HG03469 (cell line): ENCODE measurements around the gene TUBB3.
"Not testable (repeated sequence)": the region's sequence is repeated elsewhere in the genome, so short reads cannot be mapped to it uniquely, and the experiment has no call there.

Source experiments
- ATAC-seq: cut with Tn5 transposase; IDR thresholded peaks from one replicate; pipeline ENCODE4 v1.9.1; 2021; ENCODE audit warnings: mild to moderate bottlenecking, moderate library complexity, moderate number of reproducible peaks; ENCODE audit not compliant: unreplicated experiment

The TUBB3 gene

DNA sequence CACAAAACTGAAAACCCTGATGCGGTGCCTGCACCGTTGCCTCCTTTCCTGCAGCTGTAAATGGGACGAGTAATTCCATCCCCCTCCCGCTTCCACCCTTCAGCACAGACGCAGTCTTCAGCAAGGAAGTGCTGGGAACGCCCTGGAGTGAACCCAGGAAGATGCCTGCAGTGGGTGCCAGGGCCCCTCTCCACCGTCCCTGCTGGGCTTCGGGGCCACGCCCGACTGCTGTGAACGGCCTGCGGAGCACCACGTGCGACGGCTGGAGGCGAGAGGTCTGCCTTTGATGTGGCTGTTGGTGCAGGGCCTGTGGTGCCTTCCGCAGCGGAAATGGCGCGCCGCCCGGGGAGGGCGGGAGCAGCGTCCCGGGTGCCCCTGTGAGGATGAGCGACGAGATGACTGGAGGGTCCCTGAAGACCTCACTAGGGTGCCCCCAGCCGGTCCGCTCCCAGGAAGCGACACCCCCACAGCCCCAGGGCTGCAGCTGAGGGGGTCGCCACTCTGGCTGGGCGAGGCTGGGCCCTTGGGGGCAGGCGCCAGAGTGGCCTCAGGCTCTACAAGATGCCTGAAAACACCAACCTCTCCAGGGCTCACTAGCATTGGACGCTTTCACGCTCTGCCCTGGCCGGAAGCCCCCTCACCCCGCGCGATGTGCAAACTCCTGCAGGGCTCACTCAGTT, 5.2 kb upstream of the TUBB3 start:
- ATAC-seq = peak; percentile 62

DNA sequence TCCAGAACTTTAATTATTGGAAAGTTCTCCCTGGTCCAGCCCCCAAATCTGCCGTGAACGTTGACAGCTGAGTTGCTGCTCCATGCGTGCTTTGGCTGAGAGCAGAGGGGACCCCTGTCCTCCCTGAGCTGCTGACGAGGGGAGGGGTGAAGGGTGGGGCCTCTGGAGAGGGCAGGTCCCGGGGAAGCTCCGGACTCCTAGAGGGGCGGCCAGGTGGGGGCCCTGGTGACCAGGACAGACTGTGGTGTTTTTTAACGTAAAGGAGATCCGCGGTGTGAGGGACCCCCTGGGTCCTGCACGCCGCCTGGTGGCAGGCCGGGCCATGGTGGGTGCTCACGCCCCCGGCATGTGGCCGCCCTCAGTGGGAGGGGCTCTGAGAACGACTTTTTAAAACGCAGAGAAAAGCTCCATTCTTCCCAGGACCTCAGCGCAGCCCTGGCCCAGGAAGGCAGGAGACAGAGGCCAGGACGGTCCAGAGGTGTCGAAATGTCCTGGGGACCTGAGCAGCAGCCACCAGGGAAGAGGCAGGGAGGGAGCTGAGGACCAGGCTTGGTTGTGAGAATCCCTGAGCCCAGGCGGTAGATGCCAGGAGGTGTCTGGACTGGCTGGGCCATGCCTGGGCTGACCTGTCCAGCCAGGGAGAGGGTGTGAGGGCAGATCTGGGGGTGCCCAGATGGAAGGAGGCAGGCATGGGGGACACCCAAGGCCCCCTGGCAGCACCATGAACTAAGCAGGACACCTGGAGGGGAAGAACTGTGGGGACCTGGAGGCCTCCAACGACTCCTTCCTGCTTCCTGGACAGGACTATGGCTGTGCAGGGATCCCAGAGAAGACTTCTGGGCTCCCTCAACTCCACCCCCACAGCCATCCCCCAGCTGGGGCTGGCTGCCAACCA, 4.4 kb upstream of the TUBB3 start, which contains the start of gene MC1R:
Gene MC1R (plus strand): TSS at position 410 of the 895 bp plus-strand sequence. CDS start 397 bp downstream, at position 807.
- ATAC-seq = no peak

DNA sequence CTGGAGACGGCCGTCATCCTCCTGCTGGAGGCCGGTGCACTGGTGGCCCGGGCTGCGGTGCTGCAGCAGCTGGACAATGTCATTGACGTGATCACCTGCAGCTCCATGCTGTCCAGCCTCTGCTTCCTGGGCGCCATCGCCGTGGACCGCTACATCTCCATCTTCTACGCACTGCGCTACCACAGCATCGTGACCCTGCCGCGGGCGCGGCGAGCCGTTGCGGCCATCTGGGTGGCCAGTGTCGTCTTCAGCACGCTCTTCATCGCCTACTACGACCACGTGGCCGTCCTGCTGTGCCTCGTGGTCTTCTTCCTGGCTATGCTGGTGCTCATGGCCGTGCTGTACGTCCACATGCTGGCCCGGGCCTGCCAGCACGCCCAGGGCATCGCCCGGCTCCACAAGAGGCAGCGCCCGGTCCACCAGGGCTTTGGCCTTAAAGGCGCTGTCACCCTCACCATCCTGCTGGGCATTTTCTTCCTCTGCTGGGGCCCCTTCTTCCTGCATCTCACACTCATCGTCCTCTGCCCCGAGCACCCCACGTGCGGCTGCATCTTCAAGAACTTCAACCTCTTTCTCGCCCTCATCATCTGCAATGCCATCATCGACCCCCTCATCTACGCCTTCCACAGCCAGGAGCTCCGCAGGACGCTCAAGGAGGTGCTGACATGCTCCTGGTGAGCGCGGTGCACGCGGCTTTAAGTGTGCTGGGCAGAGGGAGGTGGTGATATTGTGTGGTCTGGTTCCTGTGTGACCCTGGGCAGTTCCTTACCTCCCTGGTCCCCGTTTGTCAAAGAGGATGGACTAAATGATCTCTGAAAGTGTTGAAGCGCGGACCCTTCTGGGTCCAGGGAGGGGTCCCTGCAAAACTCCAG, 3.4 kb upstream of the TUBB3 start:
- no peak for ATAC-seq

DNA sequence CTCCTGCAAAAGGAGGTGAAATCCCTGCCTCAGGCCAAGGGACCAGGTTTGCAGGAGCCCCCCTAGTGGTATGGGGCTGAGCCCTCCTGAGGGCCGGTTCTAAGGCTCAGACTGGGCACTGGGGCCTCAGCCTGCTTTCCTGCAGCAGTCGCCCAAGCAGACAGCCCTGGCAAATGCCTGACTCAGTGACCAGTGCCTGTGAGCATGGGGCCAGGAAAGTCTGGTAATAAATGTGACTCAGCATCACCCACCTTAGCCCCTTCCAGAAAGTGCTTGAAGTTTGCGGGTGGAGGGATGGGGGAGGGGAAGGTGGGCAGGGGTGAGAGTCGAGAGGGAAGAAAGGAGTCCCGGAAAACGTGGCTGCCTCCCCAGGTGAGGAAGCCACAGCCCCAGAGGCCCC, 2.4 kb upstream of the TUBB3 start:
- ATAC-seq = no peak

DNA sequence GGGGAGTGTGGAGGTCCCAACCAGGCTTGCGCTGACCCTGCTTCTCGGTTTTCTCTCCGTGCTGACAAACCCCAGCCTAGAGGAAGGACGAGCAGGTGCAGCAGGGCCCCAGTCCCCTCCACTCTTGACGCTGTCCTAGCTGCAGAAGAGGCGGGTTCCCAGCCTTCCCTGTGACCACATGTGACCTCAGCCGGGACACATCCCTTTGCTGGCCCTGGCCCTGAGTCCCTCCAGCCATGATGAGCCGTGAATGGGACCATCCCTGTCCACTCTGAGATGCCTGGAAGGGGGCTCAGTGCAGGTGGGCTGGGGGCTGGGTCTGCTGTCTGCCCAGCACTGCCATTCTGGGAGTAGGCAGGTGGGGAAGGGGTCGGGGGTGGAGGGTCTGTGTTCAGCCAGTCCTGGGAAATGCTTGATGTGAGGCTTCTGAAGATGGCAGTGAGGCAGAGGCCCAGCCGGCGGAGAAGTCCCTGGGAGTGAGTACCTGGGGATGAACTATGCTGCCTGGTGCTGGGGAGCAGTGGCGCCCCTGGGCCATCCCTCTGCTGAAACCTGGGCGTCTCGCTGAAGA, 1.9 kb upstream of the TUBB3 start:
- ATAC-seq = no peak

DNA sequence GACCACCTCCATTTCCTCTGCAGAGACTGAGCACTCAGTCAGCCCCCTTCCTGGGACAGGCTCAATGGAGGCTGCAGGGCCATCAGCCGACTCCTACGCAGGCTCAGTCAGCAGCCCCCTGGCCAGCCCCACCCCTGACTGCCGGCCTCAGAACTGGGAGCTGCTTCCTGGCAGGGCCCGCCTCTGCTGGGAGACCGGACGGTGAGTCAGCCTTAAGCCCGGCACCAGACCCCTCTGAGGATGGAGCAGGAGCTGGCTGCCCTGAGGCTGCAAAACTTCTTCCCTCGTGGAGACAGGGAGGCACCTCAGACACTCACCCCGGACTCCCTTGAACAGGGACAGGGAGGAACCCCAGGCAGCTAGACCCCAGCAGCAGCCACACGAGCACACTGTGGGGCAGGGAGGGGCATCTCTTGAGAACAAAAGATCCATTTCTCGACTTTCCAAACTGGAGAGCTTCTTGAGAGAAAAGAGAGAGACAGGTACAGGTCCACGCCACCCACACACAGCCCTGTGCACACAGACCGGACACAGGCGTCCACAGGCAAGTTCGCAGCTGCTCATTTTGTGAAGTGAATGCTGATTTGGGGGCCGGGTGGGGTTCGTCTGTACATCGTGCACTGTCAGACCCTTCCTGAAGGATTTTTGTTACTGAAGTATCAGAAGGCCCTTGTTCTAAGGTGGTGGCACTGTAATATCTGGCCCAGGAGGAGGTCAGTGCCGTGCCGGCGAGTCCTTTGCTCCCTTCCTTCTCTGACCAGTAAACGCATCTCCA, 1.3 kb upstream of the TUBB3 start:
- no peak for ATAC-seq

DNA sequence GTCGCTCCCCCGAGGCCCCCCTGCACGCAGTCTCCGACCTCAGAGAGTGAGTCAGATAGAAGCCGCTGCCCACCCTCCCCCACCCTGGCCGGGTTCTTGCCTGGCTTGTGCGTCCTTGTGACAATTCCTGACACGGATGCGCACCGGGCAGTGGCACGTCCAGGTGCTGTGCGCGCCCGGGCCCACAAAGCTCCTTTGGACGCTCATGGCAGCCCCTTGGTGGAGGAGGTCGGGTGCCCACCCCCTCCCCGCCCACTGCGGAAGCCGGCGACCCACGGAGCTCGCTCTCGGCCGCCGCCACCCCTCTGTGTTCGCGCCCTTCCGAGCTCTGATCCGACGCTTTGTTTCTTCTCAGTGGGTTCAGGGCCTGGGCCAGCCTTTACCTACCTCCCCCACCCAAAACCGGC, 662 bp upstream of the TUBB3 start:
- ATAC-seq = no peak

DNA sequence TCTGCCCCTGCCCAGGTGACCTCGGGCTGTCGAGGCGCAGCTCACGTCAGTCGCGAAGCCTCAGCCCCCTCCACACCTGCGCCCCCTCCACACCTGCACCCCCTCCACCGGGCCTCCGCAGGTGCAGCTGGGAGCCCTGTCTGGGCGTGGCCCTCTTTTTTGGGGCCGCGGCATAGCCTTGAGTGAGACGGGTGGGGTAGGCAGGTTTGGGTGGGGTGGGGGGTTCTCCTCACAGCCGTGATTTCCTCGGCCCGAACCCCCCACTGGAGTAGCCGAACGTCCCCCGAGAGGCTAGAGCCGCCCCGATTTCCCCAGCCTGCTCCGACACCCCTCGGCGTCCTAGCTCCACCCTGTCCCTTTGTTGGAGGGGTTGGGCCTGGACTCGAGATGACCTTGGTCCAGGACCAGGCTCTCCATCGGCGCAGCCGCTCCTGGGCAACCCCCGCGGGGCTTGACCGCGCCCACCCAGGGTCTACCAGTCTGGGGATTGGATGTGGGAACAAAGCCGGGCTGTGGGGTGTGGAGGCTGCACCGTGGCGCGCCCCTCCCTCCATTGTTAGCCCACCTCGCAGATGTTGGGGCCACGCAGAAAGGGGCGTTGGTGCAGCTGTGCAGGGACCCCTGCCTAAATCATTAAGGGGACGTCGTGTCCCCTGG, 626 bp downstream of the TUBB3 start:
- no peak for ATAC-seq

DNA sequence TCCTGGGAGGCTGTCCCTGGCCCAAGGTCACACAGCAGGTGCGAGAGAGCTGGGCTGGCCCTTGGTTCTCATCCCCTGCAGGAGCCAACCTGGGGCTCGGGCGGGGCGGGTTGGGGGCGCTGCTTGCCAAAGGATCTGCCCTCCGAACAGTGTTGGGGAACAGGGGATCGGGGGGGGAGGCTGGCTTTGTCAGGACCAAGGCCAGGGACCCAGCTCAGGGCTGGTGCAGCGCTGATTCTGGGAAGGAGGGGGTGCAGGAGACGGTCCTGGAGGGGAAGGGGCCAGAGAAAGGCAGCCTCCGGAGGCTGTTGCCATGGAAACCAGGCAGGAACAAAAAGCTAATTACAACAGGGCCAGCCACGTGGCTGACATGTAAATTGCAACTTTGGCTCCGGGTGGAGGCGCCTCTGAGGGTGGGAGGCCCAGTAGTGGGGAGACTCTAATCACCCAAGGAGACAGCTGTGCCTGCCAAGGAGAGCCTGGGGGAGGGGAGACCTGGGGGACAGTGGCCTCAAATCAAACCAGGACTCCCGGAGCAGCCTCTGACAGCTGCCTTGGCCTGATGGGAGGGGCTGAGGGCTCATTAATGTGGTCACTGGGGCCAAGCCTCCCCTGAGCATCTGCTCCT, 1.3 kb downstream of the TUBB3 start:
- ATAC-seq = no peak

DNA sequence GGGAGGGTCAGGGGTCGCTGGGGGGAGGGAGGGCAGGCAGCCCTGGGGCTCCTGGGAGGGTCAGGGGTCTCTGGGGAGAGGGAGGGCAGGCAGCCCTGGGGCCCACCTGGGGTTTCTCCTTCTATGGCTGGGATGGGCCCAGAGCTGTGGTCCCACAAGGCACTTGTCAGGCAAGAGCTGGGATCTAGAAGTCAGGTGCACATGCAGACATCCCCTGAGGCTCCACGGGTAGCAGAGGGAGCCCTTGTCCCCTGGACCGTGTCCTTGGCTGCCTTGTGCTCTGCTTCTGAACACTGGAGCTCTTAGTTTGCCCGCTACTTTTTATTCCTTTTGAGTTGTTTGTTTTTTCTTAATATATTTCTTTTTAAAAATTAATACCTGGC, 1.8 kb downstream of the TUBB3 start:
- ATAC-seq = no peak

DNA sequence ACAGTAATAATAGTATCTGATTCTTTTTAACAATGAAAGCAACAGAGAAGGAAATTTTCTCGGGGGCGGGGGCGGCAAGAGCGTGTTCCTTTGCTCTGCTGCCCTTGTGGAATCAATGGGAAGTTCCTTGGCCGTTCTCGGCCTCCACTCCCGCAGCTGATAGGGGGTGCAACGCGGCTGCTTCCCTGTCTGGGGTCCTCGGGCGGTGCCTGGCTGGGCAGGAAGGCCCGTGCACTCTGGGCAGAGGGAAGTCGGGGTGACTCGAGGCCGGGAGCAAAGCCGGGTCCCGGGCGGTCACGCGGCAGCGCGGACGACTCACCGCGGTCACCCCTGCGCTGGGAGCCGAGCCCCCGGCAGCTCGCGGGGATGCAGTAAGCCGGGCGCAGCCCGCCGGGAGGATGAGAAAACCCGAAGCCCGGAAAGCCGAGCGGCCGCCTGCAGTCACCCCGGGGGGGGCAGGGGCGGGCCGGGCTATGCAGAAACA, 2.5 kb downstream of the TUBB3 start:
- ATAC-seq = no peak

DNA sequence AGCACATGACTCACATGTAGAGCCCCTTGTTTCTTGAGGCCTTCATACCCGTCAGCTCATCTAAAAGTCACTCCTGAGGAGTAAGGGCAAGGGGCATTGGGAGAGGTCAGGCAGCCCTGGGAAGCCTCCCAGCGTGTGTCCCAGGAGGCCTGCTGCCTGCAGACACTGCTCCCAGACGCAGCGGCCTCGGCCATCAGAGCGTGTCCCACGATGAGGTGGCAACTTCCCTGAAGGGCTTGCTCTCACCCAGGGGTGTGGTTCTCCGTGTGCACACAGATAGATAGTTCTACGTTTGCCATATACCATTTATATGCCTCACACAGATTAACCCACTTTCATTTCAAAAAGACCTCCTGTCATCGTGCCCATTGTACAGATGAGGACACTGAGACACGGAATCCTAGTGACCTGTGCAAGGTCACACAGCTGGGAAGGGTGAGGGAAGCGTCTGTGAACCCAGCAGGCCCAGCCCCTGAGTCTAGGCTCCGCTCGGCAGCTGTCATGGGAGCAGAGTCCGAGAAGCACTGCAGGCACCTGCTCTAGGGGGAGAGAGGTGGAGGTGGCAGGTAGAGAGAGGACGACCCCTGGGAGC, 8.3 kb downstream of the TUBB3 start:
- ATAC-seq = no peak

DNA sequence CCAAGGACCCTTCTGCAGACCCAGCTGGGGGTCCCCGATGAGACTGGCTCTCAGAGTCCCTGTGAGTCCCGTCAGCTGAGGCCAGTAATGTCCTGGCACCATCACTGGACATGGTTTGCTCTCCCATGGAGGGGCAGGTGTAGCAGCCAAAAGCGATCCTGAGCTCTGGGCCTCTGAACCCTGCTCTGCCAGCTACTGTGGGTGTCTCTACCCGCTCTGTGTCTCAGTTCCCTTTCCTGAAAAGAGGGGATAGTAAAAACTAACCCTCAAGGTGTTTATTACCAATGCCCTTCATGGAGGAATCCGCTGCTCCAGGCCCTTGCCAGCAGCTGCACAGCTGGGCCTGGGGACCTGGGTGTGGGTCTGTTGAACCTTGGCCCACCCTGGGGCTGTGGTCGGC, 8.8 kb downstream of the TUBB3 start:
- no peak for ATAC-seq

DNA sequence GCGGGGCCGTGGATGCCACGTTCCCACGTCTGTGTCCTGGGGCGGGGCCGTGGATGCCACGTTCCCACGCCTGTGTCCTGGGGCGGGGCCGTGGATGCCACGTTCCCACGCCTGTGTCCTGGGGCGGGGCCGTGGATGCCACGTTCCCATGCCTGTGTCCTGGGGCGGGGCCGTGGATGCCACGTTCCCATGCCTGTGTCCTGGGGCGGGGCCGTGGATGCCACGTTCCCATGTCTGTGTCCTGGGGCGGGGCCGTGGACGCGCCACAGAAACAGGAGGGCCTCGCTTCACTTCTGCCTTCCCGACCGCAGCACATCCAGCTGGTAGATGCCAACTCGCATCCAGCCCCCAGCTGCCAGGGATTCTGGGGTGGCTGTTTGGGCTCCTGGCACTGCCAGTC, 10.9 kb downstream of the TUBB3 start:
- not testable (repeated sequence) for ATAC-seq

DNA sequence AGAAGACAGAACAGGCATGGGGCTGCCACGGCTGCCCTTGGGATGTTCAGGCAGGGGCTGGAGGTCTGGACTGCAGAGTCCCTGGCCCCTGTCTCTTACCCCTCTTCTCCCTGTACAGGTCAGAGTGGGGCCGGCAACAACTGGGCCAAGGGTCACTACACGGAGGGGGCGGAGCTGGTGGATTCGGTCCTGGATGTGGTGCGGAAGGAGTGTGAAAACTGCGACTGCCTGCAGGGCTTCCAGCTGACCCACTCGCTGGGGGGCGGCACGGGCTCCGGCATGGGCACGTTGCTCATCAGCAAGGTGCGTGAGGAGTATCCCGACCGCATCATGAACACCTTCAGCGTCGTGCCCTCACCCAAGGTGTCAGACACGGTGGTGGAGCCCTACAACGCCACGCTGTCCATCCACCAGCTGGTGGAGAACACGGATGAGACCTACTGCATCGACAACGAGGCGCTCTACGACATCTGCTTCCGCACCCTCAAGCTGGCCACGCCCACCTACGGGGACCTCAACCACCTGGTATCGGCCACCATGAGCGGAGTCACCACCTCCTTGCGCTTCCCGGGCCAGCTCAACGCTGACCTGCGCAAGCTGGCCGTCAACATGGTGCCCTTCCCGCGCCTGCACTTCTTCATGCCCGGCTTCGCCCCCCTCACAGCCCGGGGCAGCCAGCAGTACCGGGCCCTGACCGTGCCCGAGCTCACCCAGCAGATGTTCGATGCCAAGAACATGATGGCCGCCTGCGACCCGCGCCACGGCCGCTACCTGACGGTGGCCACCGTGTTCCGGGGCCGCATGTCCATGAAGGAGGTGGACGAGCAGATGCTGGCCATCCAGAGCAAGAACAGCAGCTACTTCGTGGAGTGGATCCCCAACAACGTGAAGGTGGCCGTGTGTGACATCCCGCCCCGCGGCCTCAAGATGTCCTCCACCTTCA, 11.7 kb downstream of the TUBB3 start:
- no peak for ATAC-seq

DNA sequence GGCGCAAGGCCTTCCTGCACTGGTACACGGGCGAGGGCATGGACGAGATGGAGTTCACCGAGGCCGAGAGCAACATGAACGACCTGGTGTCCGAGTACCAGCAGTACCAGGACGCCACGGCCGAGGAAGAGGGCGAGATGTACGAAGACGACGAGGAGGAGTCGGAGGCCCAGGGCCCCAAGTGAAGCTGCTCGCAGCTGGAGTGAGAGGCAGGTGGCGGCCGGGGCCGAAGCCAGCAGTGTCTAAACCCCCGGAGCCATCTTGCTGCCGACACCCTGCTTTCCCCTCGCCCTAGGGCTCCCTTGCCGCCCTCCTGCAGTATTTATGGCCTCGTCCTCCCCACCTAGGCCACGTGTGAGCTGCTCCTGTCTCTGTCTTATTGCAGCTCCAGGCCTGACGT, 12.5 kb downstream of the TUBB3 start:
- ATAC-seq = not testable (repeated sequence)

DNA sequence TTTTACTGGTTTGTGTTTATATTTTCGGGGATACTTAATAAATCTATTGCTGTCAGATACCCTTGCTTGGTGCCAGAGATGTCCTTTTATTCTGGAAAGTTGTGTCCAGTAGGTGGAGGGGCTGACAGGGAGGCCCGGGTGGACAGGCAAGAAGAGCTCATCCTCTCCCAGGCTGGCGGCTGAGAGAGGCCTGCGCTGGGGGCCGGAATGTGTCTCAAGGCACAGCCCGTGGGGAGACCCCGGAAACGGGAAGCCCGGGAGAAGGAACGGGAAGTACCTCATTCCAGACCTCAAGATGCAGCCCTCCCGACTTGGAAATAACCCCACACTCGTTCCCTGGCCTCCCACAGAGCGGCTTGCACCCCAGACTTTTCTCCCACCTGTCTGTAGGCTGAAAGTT, 12.9 kb downstream of the TUBB3 start:
- no peak for ATAC-seq

DNA sequence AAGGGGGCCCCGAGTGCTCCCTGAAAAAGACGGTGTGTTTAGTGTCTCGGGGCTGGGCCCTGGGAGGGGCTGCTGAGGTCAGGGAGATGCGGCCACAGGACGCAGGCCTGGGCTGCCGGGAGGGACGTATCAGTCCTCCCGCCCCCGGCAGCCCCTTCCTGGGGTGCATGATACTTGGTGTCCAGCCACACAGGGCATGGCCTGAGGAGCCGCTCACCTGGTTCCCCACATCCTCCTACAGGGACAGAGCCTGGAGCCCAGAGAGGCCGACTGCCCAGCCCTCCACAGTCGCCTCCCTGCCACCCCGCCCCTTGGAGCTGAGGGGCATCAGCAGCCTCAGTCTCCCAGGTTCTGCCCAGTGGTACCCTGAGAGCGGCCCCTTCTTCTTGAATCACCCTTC, 13.4 kb downstream of the TUBB3 start:
- ATAC-seq = no peak
